HL-60 (cell line): ENCODE results near the gene APH1B.

Experiments used
- DNase-seq, 2 experiments: peaks; one replicate each; pipeline ENCODE4 v3.0.0-alpha.2; 2010 to 2020; ENCODE audit warnings: low read depth in 1 of 2, low spot score in 1 of 2
- H3K27ac ChIP-seq: fragments of 250-450 bp; sonication (Bioruptor Pico); replicated peaks from 2 replicates; pipeline ENCODE4 v1.5.1; 2020; ENCODE audit warnings: mild to moderate bottlenecking, moderate library complexity
- H3K27me3 ChIP-seq: fragments of 250-450 bp; sonication (Bioruptor Pico); 2 replicates; pipeline ENCODE4 v1.5.1; 2021; ENCODE audit warnings: mild to moderate bottlenecking, moderate library complexity; ENCODE audit not compliant: insufficient read depth, poor library complexity, severe bottlenecking
- H3K4me3 ChIP-seq: replicated peaks from 2 replicates; pipeline ENCODE4 v1.5.1; 2011; ENCODE audit warnings: mild to moderate bottlenecking, control low read depth, low read length; ENCODE audit not compliant: insufficient read depth
- GABPA ChIP-seq: IDR thresholded peaks from 2 replicates; pipeline ENCODE4 v1.6.1; 2012; ENCODE audit warnings: low read depth
- POLR2AphosphoS5 ChIP-seq: IDR thresholded peaks from 2 replicates; pipeline ENCODE4 v1.6.1; 2012; ENCODE audit warnings: low read depth
- SPI1 ChIP-seq: IDR thresholded peaks from 2 replicates; pipeline ENCODE4 v1.6.1; 2012; ENCODE audit warnings: low read depth, mild to moderate bottlenecking, borderline replicate concordance
- TF ChIP-seq, protein P1 (sequence below): IDR thresholded peaks from one replicate; pipeline ENCODE4 v1.5.1; 2011; ENCODE audit warnings: low read length, control low read depth, inconsistent platforms; ENCODE audit not compliant: insufficient read depth
- TF ChIP-seq, protein P2 (sequence below): IDR thresholded peaks from 2 replicates; pipeline ENCODE4 v1.6.1; 2012; ENCODE audit warnings: low read depth; ENCODE audit not compliant: insufficient replicate concordance

The APH1B gene

DNA sequence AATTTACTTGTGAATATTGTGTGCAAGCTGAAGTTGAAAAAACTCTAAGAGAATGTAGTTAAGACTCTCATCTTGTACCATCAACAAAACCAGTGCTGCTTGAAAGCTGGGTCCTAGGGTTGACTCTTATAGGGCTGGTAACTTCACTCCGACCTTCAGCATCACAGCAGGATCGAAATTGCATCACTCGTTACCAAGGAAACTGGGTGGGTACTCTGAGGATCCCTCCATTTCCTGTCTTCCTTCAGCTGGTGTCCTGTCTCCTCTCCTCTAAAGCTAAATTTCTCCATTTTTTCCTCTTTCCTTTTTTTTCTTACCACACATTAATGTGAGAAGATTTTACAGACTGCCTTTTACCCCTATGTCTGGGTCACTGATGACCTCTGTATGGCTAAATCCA is 3.0 kb upstream of the APH1B start:
- H3K27me3 ChIP-seq = no peaks in the 10 kb centered on the region
- H3K27ac ChIP-seq = no peak overlapping the region
- TF ChIP-seq POLR2AphosphoS5 (no peak), GABPA (no peak), SPI1 (no peak)
- TF ChIP-seq, protein P1, sequence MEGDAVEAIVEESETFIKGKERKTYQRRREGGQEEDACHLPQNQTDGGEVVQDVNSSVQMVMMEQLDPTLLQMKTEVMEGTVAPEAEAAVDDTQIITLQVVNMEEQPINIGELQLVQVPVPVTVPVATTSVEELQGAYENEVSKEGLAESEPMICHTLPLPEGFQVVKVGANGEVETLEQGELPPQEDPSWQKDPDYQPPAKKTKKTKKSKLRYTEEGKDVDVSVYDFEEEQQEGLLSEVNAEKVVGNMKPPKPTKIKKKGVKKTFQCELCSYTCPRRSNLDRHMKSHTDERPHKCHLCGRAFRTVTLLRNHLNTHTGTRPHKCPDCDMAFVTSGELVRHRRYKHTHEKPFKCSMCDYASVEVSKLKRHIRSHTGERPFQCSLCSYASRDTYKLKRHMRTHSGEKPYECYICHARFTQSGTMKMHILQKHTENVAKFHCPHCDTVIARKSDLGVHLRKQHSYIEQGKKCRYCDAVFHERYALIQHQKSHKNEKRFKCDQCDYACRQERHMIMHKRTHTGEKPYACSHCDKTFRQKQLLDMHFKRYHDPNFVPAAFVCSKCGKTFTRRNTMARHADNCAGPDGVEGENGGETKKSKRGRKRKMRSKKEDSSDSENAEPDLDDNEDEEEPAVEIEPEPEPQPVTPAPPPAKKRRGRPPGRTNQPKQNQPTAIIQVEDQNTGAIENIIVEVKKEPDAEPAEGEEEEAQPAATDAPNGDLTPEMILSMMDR = no peak
- TF ChIP-seq, protein P2, sequence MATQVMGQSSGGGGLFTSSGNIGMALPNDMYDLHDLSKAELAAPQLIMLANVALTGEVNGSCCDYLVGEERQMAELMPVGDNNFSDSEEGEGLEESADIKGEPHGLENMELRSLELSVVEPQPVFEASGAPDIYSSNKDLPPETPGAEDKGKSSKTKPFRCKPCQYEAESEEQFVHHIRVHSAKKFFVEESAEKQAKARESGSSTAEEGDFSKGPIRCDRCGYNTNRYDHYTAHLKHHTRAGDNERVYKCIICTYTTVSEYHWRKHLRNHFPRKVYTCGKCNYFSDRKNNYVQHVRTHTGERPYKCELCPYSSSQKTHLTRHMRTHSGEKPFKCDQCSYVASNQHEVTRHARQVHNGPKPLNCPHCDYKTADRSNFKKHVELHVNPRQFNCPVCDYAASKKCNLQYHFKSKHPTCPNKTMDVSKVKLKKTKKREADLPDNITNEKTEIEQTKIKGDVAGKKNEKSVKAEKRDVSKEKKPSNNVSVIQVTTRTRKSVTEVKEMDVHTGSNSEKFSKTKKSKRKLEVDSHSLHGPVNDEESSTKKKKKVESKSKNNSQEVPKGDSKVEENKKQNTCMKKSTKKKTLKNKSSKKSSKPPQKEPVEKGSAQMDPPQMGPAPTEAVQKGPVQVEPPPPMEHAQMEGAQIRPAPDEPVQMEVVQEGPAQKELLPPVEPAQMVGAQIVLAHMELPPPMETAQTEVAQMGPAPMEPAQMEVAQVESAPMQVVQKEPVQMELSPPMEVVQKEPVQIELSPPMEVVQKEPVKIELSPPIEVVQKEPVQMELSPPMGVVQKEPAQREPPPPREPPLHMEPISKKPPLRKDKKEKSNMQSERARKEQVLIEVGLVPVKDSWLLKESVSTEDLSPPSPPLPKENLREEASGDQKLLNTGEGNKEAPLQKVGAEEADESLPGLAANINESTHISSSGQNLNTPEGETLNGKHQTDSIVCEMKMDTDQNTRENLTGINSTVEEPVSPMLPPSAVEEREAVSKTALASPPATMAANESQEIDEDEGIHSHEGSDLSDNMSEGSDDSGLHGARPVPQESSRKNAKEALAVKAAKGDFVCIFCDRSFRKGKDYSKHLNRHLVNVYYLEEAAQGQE = no peak
- H3K4me3 ChIP-seq = no peak overlapping the region
- DNase-seq = peak in 1 of 2 experiments; percentile 30

DNA sequence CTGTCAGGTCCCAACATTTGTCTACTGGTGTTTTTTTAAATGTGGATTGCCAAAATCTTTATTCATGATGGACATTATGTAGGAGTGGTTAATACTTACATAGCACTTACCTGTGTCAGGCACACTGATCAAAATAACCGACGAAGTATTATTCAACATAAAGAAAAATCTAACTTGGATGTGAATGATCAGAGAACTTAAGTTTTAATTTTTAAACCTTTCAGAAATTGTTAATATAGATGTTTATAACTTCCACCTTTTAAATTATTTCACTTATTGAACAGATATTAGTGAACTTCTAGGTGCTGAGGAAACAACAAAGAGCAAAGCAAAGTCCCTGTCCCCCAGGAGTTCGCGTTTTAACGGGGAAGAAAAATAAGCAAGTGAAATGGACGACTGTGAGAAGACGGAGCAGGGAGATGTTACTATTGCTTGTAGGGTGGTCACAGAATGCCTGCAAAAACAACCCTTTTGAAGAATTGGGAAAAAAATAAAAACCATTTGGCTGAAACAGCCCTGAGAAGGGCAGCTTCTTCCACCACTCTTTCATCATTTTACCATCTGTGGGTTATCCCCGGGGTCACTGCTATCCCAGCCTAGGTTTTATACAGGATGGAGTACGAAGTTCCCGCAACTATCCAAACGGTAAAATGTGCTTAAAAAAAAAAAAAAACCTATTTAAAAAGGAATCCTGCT is 915 bp upstream of the APH1B start:
- Histone ChIP-seq H3K27me3 (no peaks in the 10 kb centered on the region), H3K27ac (peak overlapping the region; percentile 70), H3K4me3 (peak overlapping the region; percentile 70)
- no peak for DNase-seq
- TF ChIP-seq GABPA (no peak), SPI1 (no peak), POLR2AphosphoS5 (no peak)
- TF ChIP-seq, protein P1 = no peak
- TF ChIP-seq, protein P2 = no peak

DNA sequence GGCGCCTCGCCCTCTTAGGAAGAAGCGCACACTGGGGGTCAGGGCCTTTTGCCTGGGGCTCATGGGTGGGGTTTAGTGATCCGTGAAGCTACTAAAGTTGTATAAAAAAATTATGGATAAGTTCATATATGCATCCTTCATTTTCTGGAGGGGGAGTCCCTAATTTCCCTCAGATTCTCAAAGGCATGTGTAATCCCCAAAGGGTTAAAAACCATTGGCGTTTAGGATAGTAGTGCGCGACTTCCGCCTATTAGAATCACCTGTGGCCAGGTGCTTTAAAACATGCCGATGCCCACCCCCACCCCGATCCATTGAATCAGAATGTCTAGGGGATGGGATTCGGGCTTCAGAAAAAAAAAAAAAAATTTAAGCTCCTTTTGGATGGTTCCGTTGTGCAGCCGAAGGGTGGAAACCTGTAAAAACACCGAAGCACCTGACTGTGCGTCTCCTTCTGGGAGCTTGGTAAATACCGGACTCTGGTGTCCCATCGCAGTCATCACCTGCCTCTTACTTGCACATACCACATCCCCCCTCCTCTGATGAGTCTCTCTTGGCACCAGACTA is 570 bp downstream of the APH1B start:
- no peaks in the 10 kb centered on the region for H3K27me3 ChIP-seq
- no peak for TF ChIP-seq GABPA
- H3K4me3 ChIP-seq = peak overlapping the region; percentile 70
- H3K27ac ChIP-seq = peak overlapping the region; percentile 79
- DNase-seq = no peak

GRCh38 chr15:63283126-63283525 is 5.7 kb downstream of the APH1B start:
- DNase-seq = peak; percentile 65 to 92
- no peaks in the 10 kb centered on the region for H3K27me3 ChIP-seq
- no peak overlapping the region for H3K4me3 ChIP-seq
- TF ChIP-seq GABPA = peak; percentile 70
- TF ChIP-seq, protein P2 = peak; percentile 30
- TF ChIP-seq POLR2AphosphoS5 = peak; percentile 48; the same call in 1 of the 2 replicates
- TF ChIP-seq SPI1 = no peak; the same call in 1 of the 2 replicates
- TF ChIP-seq, protein P1 = no peak
- peak overlapping the region; percentile 62 for H3K27ac ChIP-seq
